ENCODE measurements around the gene ISM1.

DNA sequence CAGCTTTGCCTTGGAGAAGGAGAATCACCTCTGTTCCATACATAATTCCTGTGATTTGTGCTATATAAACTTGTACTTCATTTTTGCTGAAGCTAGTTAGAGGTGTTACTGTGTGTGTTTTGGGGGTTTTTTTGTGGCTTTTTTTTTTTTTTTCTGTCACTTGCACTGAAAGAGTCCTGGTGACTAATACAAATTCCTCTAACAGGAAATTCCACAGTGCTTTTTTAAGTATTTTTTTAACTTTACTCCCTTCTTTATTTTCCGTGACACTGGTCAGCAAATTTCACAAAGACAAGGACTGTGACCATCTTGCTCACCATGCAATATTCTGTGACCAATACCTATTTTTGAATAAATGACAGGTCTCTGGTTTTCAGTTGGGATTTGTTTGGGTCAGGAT lies 110.5 kb downstream of the ISM1 start:
- TF ChIP-seq, protein P1, sequence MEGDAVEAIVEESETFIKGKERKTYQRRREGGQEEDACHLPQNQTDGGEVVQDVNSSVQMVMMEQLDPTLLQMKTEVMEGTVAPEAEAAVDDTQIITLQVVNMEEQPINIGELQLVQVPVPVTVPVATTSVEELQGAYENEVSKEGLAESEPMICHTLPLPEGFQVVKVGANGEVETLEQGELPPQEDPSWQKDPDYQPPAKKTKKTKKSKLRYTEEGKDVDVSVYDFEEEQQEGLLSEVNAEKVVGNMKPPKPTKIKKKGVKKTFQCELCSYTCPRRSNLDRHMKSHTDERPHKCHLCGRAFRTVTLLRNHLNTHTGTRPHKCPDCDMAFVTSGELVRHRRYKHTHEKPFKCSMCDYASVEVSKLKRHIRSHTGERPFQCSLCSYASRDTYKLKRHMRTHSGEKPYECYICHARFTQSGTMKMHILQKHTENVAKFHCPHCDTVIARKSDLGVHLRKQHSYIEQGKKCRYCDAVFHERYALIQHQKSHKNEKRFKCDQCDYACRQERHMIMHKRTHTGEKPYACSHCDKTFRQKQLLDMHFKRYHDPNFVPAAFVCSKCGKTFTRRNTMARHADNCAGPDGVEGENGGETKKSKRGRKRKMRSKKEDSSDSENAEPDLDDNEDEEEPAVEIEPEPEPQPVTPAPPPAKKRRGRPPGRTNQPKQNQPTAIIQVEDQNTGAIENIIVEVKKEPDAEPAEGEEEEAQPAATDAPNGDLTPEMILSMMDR (IDR thresholded peaks at IDR 0.05; ENCODE audit: poor library complexity, severe bottlenecking): no peak
- TF ChIP-seq RAD21 (conservative IDR thresholded peaks at IDR 0.05) (no peak), EP300 (conservative IDR thresholded peaks at IDR 0.05; ENCODE audit: poor library complexity, severe bottlenecking) (no peak)

All from neural cell (in vitro differentiated cells).